HEK293 (cell line): ENCODE results near the gene MPDU1.

Experiments
- CTCF ChIA-PET: fragments of 350-600 bp; formaldehyde crosslinking; extraction: SDS; loops from one replicate; lab custom pipeline; 2021; ENCODE audit warnings: antibody characterized with exemption; lab: Yijun Ruan, JAX
- POLR2A ChIA-PET: fragments of 300-600 bp; formaldehyde crosslinking; extraction: SDS; loops from one replicate; lab custom pipeline; 2020; ENCODE audit warnings: antibody characterized with exemption, inconsistent platforms; lab: Yijun Ruan, JAX
- H3K27ac ChIP-seq: fragments of 200-500 bp; sonication (Bioruptor generic); 2 replicates; pipeline ENCODE4 v1.5.1; 2014; ENCODE audit warnings: low read depth, low read length, control low read depth, inconsistent platforms; ENCODE audit errors: extremely low read depth
- H3K36me3 ChIP-seq, 2 experiments: fragments of 200-500 bp in 1 of 2; sonication (Bioruptor generic) in 1 of 2; 1 replicate in 1 of 2; 2 replicates in 1 of 2; pipeline ENCODE4 v1.5.1; 2014 to 2017; ENCODE audit warnings: inconsistent platforms in 2 of 2, low read length in 2 of 2; ENCODE audit not compliant: control insufficient read depth in 2 of 2, insufficient read depth in 1 of 2
- H3K4me1 ChIP-seq: fragments of 200-500 bp; sonication (Bioruptor generic); 2 replicates; pipeline ENCODE4 v1.5.1; 2014; ENCODE audit warnings: mild to moderate bottlenecking, low read length, inconsistent platforms; ENCODE audit not compliant: control insufficient read depth, insufficient read depth
- H3K4me3 ChIP-seq: 2 replicates; pipeline ENCODE4 v1.5.1; 2011; ENCODE audit warnings: low read depth, mild to moderate bottlenecking, control low read depth, low read length, moderate library complexity
- H3K9me3 ChIP-seq: fragments of 200-500 bp; sonication (Bioruptor generic); 2 replicates; pipeline ENCODE4 v1.5.1; 2014; ENCODE audit warnings: low read depth, low read length, inconsistent platforms; ENCODE audit not compliant: control insufficient read depth, insufficient read depth
- MYNN ChIP-seq: fragments of 450-650 bp; formaldehyde crosslinking; IDR thresholded peaks from 2 replicates; pipeline ENCODE4 v1.5.1; 2016; ENCODE audit warnings: missing biosample characterization, missing genetic modification characterization, borderline replicate concordance
- PATZ1 ChIP-seq: fragments of 450-650 bp; formaldehyde crosslinking; IDR thresholded peaks from 2 replicates; pipeline ENCODE4 v1.5.1; 2016; ENCODE audit warnings: missing biosample characterization, missing genetic modification characterization
- PRDM10 ChIP-seq: fragments of 450-650 bp; formaldehyde crosslinking; IDR thresholded peaks from 2 replicates; pipeline ENCODE4 v1.5.1; 2016; ENCODE audit warnings: missing biosample characterization, missing genetic modification characterization
- WT1 ChIP-seq: fragments of 450-650 bp; formaldehyde crosslinking; IDR thresholded peaks from 2 replicates; pipeline ENCODE4 v1.5.1; 2016; ENCODE audit warnings: missing biosample characterization, missing genetic modification characterization
- ZBTB10 ChIP-seq: fragments of 450-650 bp; formaldehyde crosslinking; IDR thresholded peaks from 2 replicates; pipeline ENCODE4 v1.5.1; 2016; ENCODE audit warnings: missing biosample characterization, missing genetic modification characterization
- ZBTB21 ChIP-seq: fragments of 450-650 bp; formaldehyde crosslinking; IDR thresholded peaks from 2 replicates; pipeline ENCODE4 v1.5.1; 2017; ENCODE audit warnings: missing biosample characterization, missing genetic modification characterization
- ZEB2 ChIP-seq: fragments of 450-650 bp; formaldehyde crosslinking; IDR thresholded peaks from 2 replicates; pipeline ENCODE4 v1.5.1; 2016; ENCODE audit warnings: missing biosample characterization, missing genetic modification characterization
- ZNF169 ChIP-seq: fragments of 450-650 bp; formaldehyde crosslinking; IDR thresholded peaks from 2 replicates; pipeline ENCODE4 v1.5.1; 2016; ENCODE audit warnings: missing biosample characterization, missing genetic modification characterization
- ZNF184 ChIP-seq: fragments of 450-650 bp; IDR thresholded peaks from 2 replicates; pipeline ENCODE4 v1.5.1; 2018; ENCODE audit warnings: missing biosample characterization, mild to moderate bottlenecking, missing genetic modification characterization
- ZNF341 ChIP-seq: fragments of 450-650 bp; formaldehyde crosslinking; IDR thresholded peaks from 2 replicates; pipeline ENCODE4; 2016; ENCODE audit warnings: low read depth, missing biosample characterization, missing genetic modification characterization
- ZNF366 ChIP-seq: fragments of 450-650 bp; formaldehyde crosslinking; conservative IDR thresholded peaks from 2 replicates; pipeline ENCODE4 v1.5.1; 2016; ENCODE audit warnings: missing biosample characterization, missing genetic modification characterization
- ZNF398 ChIP-seq: fragments of 450-650 bp; formaldehyde crosslinking; IDR thresholded peaks from 2 replicates; pipeline ENCODE4 v1.5.1; 2017; ENCODE audit warnings: missing biosample characterization, missing genetic modification characterization
- ZNF423 ChIP-seq: fragments of 450-650 bp; formaldehyde crosslinking; IDR thresholded peaks from 2 replicates; pipeline ENCODE4 v1.5.1; 2016; ENCODE audit warnings: missing biosample characterization, missing genetic modification characterization
- ZNF449 ChIP-seq: fragments of 450-650 bp; formaldehyde crosslinking; IDR thresholded peaks from 2 replicates; pipeline ENCODE4 v1.5.1; 2017; ENCODE audit warnings: missing biosample characterization, mild to moderate bottlenecking, missing genetic modification characterization, moderate library complexity
- ZNF488 ChIP-seq: fragments of 450-650 bp; formaldehyde crosslinking; IDR thresholded peaks from 2 replicates; pipeline ENCODE4 v1.5.1; 2016; ENCODE audit warnings: missing biosample characterization, missing genetic modification characterization
- ZNF529 ChIP-seq: fragments of 450-650 bp; formaldehyde crosslinking; IDR thresholded peaks from 2 replicates; pipeline ENCODE4 v1.5.1; 2017; ENCODE audit warnings: missing genetic modification characterization, missing biosample characterization; ENCODE audit not compliant: insufficient replicate concordance
- ZNF837 ChIP-seq: fragments of 450-650 bp; formaldehyde crosslinking; IDR thresholded peaks from 2 replicates; pipeline ENCODE4 v1.5.1; 2016; ENCODE audit warnings: missing biosample characterization, missing genetic modification characterization

MPDU1 gene

DNA sequence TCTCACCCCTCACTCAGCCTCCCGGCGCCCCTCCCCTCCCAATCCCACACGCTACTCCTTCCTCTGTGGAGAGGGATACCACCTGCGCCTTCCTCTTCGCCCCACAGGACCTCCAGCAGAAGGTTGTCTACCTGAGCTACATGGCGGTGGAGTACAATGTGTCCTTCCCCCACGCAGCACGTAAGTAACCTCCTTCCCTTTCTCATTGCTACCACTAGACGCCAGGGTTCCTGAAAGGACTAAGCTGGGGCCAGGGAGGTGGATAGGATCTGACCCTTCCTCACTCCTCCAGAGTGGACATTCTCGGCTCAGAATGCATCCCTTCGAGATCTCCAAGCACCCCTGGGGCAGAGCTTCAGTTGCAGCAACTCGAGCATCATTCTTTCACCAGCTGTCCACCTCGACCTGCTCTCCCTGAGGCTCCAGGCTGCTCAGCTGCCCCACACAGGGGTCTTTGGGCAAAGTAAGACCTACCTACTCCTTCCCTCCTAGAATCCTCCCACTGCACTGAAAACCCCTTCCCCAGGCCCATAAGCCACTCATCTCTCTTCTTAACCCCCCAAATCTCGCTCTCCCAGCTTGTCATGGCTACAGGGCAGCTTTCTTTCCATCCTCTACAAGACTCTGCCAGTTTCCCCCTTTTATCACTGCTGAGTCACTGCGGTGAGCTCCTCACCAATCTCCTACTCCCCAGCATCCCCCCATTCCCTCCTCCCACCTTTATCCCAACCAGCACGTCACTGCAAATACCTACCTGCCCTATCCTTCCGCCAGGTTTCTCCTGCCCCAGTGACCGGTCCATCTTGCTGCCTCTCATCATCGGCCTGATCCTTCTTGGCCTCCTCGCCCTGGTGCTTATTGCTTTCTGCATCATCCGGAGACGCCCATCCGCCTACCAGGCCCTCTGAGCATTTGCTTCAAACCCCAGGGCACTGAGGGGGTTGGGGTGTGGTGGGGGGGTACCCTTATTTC lies 2.8 kb upstream of the MPDU1 start:
- Histone ChIP-seq H3K4me1 (peaks cover 8% of the 10 kb centered on the region; the same call in 1 of the 2 replicates), H3K4me3 (no peak overlapping the region), H3K9me3 (no peaks in the 10 kb centered on the region), H3K36me3 (peaks cover 21 to 63% of the 10 kb centered on the region in 2 experiments), H3K27ac (no peak overlapping the region; the same call in 1 of the 2 replicates)
- ChIA-PET CTCF (interaction anchor here (0.5 to 2.6 kb wide), 6 partner anchors 8 to 195 kb away, joined by 3 to 11 read pairs (median 6); partner anchors contain the start of genes TMEM102, TP53 and WRAP53), POLR2A (interaction anchor here (0.6 to 3.7 kb wide), 6 partner anchors 9 to 135 kb away, joined by 3 to 50 read pairs (median 8); partner anchors contain the start of genes ATP1B2, FXR2, SOX15 and TP53)
- TF ChIP-seq ZNF169 (tag by site-specific recombination) (no peak), ZNF837 (tag by site-specific recombination) (no peak), ZEB2 (tag by site-specific recombination) (no peak), ZNF184 (no peak), WT1 (tag by site-specific recombination) (0 out of 2 replicates have a peak, but pooled peaks have one; percentile 18), ZNF398 (tag by site-specific recombination) (peak; percentile 46; the same call in 1 of the 2 replicates), ZNF423 (tag by site-specific recombination) (no peak), ZNF449 (tag by site-specific recombination) (no peak), MYNN (tag by site-specific recombination) (no peak), ZBTB21 (tag by site-specific recombination) (no peak), PRDM10 (tag by site-specific recombination) (no peak), ZNF366 (peak; percentile 40)

GRCh38 chr17:7582396-7583252 lies 1.0 kb upstream of the MPDU1 start:
- Histone ChIP-seq H3K36me3 (peaks cover 5 to 61% of the 10 kb centered on the region in 2 experiments; a peak in 2 of 3 replicates), H3K4me3 (peak overlapping the region; percentile 86), H3K9me3 (no peaks in the 10 kb centered on the region), H3K27ac (peak overlapping the region; percentile 95), H3K4me1 (peaks cover 8% of the 10 kb centered on the region; the same call in 1 of the 2 replicates)
- ChIA-PET POLR2A (interaction anchor here (1.0 to 5.5 kb wide), 16 partner anchors 9 to 253 kb away, joined by 3 to 98 read pairs (median 8); partner anchors contain the start of genes DNAH2, FXR2, NEURL4 and POLR2A), CTCF (interaction anchor here (0.7 to 2.7 kb wide), 4 partner anchors 12 to 223 kb away, joined by 3 to 18 read pairs (median 4); partner anchors contain the start of genes TP53 and WRAP53)
- no peak for TF ChIP-seq ZNF488 (tag by site-specific recombination)
- TF ChIP-seq ZBTB10 (tag by site-specific recombination), result no peak
- TF ChIP-seq ZNF529 (tag by site-specific recombination), result no peak
- TF ChIP-seq ZNF341 (tag by site-specific recombination), result peak; percentile 18; the same call in 1 of the 2 replicates
- TF ChIP-seq PATZ1 (tag by site-specific recombination), result no peak
